SK-N-MC (cell line): ENCODE measurements around the gene SEH1L.

Experiments used
- EZH2 ChIP-seq: fragments of 200-600 bp; sonication (generic); IDR thresholded peaks from one replicate; pipeline ENCODE4 v1.6.1; 2017; ENCODE audit warnings: antibody characterized with exemption
- POLR2AphosphoS5 ChIP-seq: IDR thresholded peaks from 2 replicates; pipeline ENCODE4 v1.6.1; 2012; ENCODE audit warnings: mild to moderate bottlenecking, low read depth, low read length, borderline replicate concordance

DNA sequence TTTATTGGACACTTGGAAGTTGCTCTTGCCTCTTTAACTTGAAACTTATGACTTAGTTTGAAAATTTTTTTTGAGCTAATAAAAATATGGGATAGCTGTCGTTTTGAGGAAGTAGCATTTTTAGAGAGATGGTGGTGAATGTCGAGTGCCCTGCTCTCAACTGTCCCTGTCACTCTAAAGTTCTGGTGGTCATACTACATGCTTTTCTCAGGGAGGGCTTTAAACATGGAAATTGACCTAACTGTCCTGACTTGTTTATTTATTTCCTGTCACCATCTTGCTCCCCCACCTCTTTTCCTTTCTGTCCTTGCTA, 59.4 kb downstream of the SEH1L start:
- TF ChIP-seq POLR2AphosphoS5, result no peak
- TF ChIP-seq EZH2, result no peak
